ENCODE results near the gene ZSCAN21. TPM values are rescaled to one million over a fixed set of nuclear protein-coding genes. Genes with fewer than 3 reads are reported as not detected.

ZSCAN21 gene
- total RNA-seq, 1 experiment from 2014 or later: 24.3 TPM

GRCh38 chr7:100099452-100099851, 49.9 kb downstream of the ZSCAN21 start:
- Histone ChIP-seq H4K5ac (ENCODE audit: insufficient read length, low read depth, low read length) (no peak overlapping the region), H3K9me3 (ENCODE audit: control insufficient read depth, low read depth, low read length) (no peaks in the 10 kb centered on the region), H3T11ph (ENCODE audit: low read length) (no peak overlapping the region), H4K8ac (replicated peaks; ENCODE audit: insufficient read length, low read depth, low read length) (no peak overlapping the region), H2BK12ac (ENCODE audit: insufficient read length, low read depth, low read length) (no peak overlapping the region), H2BK5ac (ENCODE audit: insufficient read length, low read length) (no peak overlapping the region), H3K23me2 (ENCODE audit: insufficient read length, low read depth, low read length, poor library complexity, severe bottlenecking) (no peaks in the 10 kb centered on the region), H3K79me1 (ENCODE audit: insufficient read depth, low read depth, low read length, poor library complexity, severe bottlenecking) (peaks cover 3% of the 10 kb centered on the region), H3K27me3 (ENCODE audit: insufficient read depth, low read length) (no peaks in the 10 kb centered on the region), H4K91ac (ENCODE audit: insufficient read length, low read depth, low read length) (no peak overlapping the region), H4K20me1 (ENCODE audit: control insufficient read depth, insufficient read depth, insufficient read length) (no peaks in the 10 kb centered on the region), H3K79me2 (ENCODE audit: insufficient read depth, low read length) (peaks cover 5% of the 10 kb centered on the region; the same call in 1 of the 2 replicates), H2BK120ac (ENCODE audit: low read depth, low read length, poor library complexity, severe bottlenecking) (no peak overlapping the region), H3K4me2 (ENCODE audit: insufficient read depth, insufficient read length, low read length) (peak overlapping the region; percentile 75), H3K23ac (ENCODE audit: insufficient read length, low read depth, low read length) (no peak overlapping the region), H3K14ac (ENCODE audit: insufficient read depth, low read length) (no peak overlapping the region), H3K4ac (ENCODE audit: low read depth, low read length) (no peak overlapping the region), H3K56ac (ENCODE audit: insufficient read length, low read depth, low read length) (no peak overlapping the region), H2AFZ (ENCODE audit: low read length) (no peak overlapping the region), H3K4me1 (ENCODE audit: insufficient read depth, low read length) (no peaks in the 10 kb centered on the region), H2BK15ac (ENCODE audit: low read depth, low read length) (no peak overlapping the region), H3K9ac (ENCODE audit: extremely low read depth, insufficient read length, low read length) (peak overlapping the region; percentile 100), H2BK20ac (ENCODE audit: low read depth, low read length, poor library complexity, severe bottlenecking) (no peak overlapping the region), H2AK5ac (ENCODE audit: insufficient read length, low read length) (no peak overlapping the region), H3K27ac (ENCODE audit: insufficient read length, low read depth, low read length) (no peak overlapping the region), H3K18ac (ENCODE audit: insufficient read length, low read depth, low read length) (no peak overlapping the region)
- Mint-ChIP-seq H3K27me3 (ENCODE audit: low read depth) (no peaks in the 10 kb centered on the region; the same call in 1 of the 2 replicates), H3K9me3 (peaks cover 0 to 3% of the 10 kb centered on the region in 2 experiments; a peak in 1 of 5 replicates), H3K4me1 (peaks cover 20 to 34% of the 10 kb centered on the region in 2 experiments), H3K36me3 (ENCODE audit: insufficient read depth in 1 of 3, low read depth in 3 of 3) (peaks cover 59 to 75% (median 71%) of the 10 kb centered on the region in 3 experiments), H3K4me3 (peak overlapping the region; percentile 93 to 95), H3K27ac (peak overlapping the region; percentile 95 to 99 (median 95))
- no peak for DNase-seq
- TF ChIP-seq, protein P1, sequence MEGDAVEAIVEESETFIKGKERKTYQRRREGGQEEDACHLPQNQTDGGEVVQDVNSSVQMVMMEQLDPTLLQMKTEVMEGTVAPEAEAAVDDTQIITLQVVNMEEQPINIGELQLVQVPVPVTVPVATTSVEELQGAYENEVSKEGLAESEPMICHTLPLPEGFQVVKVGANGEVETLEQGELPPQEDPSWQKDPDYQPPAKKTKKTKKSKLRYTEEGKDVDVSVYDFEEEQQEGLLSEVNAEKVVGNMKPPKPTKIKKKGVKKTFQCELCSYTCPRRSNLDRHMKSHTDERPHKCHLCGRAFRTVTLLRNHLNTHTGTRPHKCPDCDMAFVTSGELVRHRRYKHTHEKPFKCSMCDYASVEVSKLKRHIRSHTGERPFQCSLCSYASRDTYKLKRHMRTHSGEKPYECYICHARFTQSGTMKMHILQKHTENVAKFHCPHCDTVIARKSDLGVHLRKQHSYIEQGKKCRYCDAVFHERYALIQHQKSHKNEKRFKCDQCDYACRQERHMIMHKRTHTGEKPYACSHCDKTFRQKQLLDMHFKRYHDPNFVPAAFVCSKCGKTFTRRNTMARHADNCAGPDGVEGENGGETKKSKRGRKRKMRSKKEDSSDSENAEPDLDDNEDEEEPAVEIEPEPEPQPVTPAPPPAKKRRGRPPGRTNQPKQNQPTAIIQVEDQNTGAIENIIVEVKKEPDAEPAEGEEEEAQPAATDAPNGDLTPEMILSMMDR (conservative IDR thresholded peaks at IDR 0.05): no peak
- no CpG with 5 or more reads among the region's 12 CpGs for WGBS (ENCODE audit: extremely low coverage, insufficient read length, low lambda C conversion rate)
